SH-SY5Y (cell line): ENCODE measurements around the gene LTB4R2.

Experiments
- GATA2 ChIP-seq: IDR thresholded peaks from 2 replicates; pipeline ENCODE4 v1.6.1; 2011; ENCODE audit warnings: mild to moderate bottlenecking, low read depth, low read length
- GATA3 ChIP-seq: IDR thresholded peaks from 2 replicates; pipeline ENCODE4 v1.6.1; 2011; ENCODE audit warnings: low read depth, mild to moderate bottlenecking, low read length, moderate library complexity

DNA sequence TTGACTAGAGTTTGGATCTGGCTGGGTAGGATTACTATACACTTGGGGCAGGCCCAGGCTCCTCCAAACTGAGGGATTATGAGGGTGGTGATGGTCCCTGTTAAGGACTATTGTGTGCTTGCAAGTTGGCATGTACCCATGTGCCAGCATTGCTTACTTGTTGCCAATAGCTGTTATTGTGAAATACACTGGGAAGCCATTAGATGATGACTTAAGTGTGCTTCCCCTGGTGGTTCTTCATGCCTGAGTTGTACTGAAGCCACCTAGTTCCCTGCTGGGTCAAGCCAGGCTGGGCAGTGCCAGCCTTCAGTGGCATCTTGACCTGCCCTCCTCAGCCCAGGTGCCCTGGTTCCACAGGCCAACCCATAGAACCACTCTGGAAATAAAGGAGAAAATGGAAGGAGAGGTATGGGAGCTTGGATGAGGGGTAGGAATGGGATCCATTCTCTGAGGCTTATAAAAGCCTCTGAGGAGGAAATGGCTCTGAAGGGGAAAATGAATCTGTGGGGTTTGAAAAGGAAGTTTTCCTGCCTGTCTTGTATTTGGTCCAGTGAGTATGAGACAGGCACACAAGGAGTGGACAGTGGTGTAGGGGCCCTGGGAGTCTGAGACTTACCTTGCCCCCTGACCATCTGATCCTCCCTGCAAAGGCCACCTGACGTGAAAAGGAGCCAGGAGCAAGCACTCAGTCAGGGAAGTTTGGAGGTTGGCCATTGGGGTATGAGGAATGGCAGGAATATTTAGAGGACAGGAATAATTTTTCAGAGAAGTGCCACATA lies 2.1 kb downstream of the LTB4R2 start:
- TF ChIP-seq GATA3 (no peak), GATA2 (no peak)
